HepG2 (cell line): ENCODE data around the gene UCKL1. TPM values are rescaled to one million over a fixed set of nuclear protein-coding genes. Genes with fewer than 3 reads are reported as not detected.

Source experiments
- ATF1 ChIP-seq: IDR thresholded peaks from 2 replicates; pipeline ENCODE4 v1.6.1; 2016; ENCODE audit warnings: mild to moderate bottlenecking, control low read depth
- CENPT ChIP-seq: sonication (generic); formaldehyde crosslinking; IDR thresholded peaks from 2 replicates; pipeline ENCODE4 v1.8.0; 2022; ENCODE audit warnings: low read depth, mild to moderate bottlenecking, moderate library complexity, missing genetic modification reagents
- HMGXB4 ChIP-seq, 2 experiments: sonication (generic) in 1 of 2; formaldehyde crosslinking in 1 of 2; IDR thresholded peaks; 2 replicates each; pipeline versions ENCODE4 v1.4.0 to v1.6.1; 2018 to 2020; ENCODE audit warnings: missing genetic modification reagents in 2 of 2, borderline replicate concordance in 1 of 2, low read depth in 1 of 2, mild to moderate bottlenecking in 1 of 2, missing biosample characterization in 1 of 2
- HOXD1 ChIP-seq: sonication (generic); formaldehyde crosslinking; IDR thresholded peaks from 2 replicates; pipeline ENCODE4 v1.5.0; 2020; ENCODE audit warnings: missing genetic modification reagents
- MATR3 ChIP-seq: sonication (generic); formaldehyde crosslinking; IDR thresholded peaks from 2 replicates; pipeline ENCODE4 v1.4.0; 2020; ENCODE audit warnings: missing genetic modification reagents
- NFKB2 ChIP-seq: sonication (generic); formaldehyde crosslinking; IDR thresholded peaks from 2 replicates; pipeline ENCODE4 v1.4.0; 2020; ENCODE audit warnings: missing genetic modification reagents, borderline replicate concordance
- POGZ ChIP-seq: sonication (generic); formaldehyde crosslinking; IDR thresholded peaks from 2 replicates; pipeline ENCODE4 v1.4.0; 2020; ENCODE audit warnings: mild to moderate bottlenecking, missing genetic modification reagents
- SNAPC4 ChIP-seq: sonication (generic); formaldehyde crosslinking; IDR thresholded peaks from 2 replicates; pipeline ENCODE4 v1.4.0; 2020; ENCODE audit warnings: mild to moderate bottlenecking, missing genetic modification reagents
- ZNF280D ChIP-seq: sonication (generic); formaldehyde crosslinking; IDR thresholded peaks from 2 replicates; pipeline ENCODE4 v1.5.1; 2020; ENCODE audit warnings: mild to moderate bottlenecking, missing genetic modification reagents
- ZNF281 ChIP-seq: sonication (generic); formaldehyde crosslinking; IDR thresholded peaks from 2 replicates; pipeline ENCODE4 v1.4.0; 2020; ENCODE audit warnings: missing genetic modification reagents, borderline replicate concordance
- ZNF770 ChIP-seq: sonication (generic); formaldehyde crosslinking; IDR thresholded peaks from 2 replicates; pipeline ENCODE4 v1.5.0; 2020; ENCODE audit warnings: mild to moderate bottlenecking, missing genetic modification reagents
- polyA plus RNA-seq, 8 experiments: library from polyadenylated mRNA; depleted of rRNA in 3 of 8; stranded (reverse) in 7 of 8; unstranded in 1 of 8; fragments of >200 nt; fragmentation: Illumina TruSeq in 4 of 8; extraction: Trizol in 4 of 8; gene quantifications; 2 replicates each; pipeline versions ENCODE4 v1.2.1 to v1.2.3, GENCODE V29; 2011 to 2016; ENCODE audit warnings: low read depth in 4 of 8, missing spikeins in 1 of 8, mixed read lengths in 1 of 8; ENCODE audit not compliant: insufficient read depth in 1 of 8
- total RNA-seq, 5 experiments: library from RNA; depleted of rRNA; stranded (reverse); fragments of >200 nt; fragmentation: Illumina TruSeq; extraction: Trizol; gene quantifications; 2 replicates each; pipeline ENCODE4 v1.2.3, GENCODE V29; 2016; ENCODE audit warnings: low read depth in 1 of 5

The UCKL1 gene
- total and polyA plus RNA-seq, 2 of the 13 experiments (the other 11 are each of a cell fraction or from before 2014, with no cell fraction given) = 50.2 to 126 TPM

- TF ChIP-seq ZNF281 (CRISPR knock-in tag) (peak; percentile 72), ATF1 (no peak), HMGXB4 (CRISPR knock-in tag; IDR thresholded peaks at IDR 0.05; ENCODE audit: borderline replicate concordance in 1 of 2, low read depth in 1 of 2) (peak; percentile 82 to 84; a peak in 2 of 4 replicates), HOXD1 (CRISPR knock-in tag) (peak; percentile 92), ZNF280D (CRISPR knock-in tag) (peak; percentile 77; the same call in 1 of the 2 replicates), ZNF770 (CRISPR knock-in tag) (no peak; the same call in 1 of the 2 replicates), NFKB2 (CRISPR knock-in tag) (peak; percentile 94; the same call in 1 of the 2 replicates), SNAPC4 (peak; percentile 83), MATR3 (no peak), CENPT (CRISPR knock-in tag) (no peak), POGZ (peak; percentile 65; the same call in 1 of the 2 replicates)
Measured at GRCh38 chr20:63978319-63979228, 22.4 kb upstream of the UCKL1 start (continued).
